Stimulated activated CD8-positive, alpha-beta memory T cell treated with anti-CD3 and anti-CD28 coated beads, Interleukin-7, amount 100 ng/mL, for 1 hour (primary cell): ENCODE measurements around the gene WWOX.

ENCODE experiments used
- DNase-seq, 2 donors: peaks; one replicate each; pipeline ENCODE4 v3.0.0-alpha.2; 2020; ENCODE audit warnings: low read depth in 2 of 2

WWOX gene

DNA sequence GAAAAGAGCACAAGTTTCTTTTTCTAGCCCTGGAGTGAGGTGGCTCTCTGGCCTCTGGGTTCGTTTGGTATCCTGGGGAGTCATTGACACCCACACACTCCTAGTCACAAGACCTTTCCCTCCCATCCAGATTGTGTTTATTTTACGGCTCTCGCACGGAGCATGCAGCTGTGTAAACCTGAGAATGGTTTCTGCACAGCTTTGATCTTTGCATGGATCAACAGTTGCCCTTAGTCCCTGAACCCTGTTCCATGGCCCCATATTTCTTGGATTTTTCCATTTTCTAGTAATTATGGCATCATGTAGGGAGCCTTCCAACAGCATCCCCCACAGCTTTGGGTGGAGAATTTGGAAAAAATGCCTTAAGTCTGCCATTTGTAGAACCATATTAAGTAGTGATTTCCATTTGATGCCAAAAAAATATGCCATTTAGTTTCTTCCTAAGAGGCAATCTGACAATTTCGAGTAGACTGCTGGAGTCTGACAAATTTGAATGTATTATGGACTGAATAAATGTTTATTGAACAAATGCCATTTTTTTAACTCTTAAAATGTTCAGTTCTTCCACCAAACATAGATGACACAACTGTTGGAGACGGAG is 197.7 kb downstream of the WWOX start:
- DNase-seq = no peak

DNA sequence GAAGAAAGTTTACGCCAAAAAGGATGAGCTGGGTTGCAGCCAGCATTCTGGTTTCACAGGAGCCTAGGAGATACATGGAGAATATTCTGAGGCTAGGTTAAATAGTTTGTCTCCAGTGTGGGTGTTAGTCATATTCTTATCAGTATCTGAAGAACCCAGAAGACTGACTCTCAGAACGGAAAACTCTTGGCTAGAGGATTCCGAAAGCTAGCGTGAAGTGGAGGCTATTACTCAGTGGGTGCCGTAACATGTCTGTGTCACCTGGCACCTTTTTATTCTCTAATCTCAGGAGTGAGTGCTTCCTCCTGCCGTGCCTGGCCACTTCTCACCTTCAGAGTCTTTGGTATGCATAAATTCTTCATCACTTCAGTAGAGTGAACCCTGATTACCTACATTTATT is 199.5 kb downstream of the WWOX start:
- no peak for DNase-seq

DNA sequence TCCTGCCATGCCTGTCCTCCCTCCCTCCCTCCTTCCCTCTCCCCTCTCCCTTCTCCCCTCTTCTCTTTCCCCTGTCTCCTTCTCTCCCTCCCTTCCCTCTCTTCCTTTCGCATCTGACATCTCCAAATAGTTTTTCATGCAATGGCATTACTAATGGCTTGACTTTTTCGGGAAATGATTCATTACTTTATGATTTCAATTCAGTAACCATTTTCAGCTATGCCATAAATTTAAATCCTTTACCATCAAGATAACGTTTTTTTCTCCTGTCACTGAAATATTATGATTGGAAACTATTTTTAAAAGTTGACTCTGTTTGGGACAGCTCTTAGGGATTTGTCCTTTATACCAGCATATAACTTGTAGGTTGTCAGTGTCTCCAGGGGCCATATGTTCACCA is 201.0 kb downstream of the WWOX start:
- no peak for DNase-seq

DNA sequence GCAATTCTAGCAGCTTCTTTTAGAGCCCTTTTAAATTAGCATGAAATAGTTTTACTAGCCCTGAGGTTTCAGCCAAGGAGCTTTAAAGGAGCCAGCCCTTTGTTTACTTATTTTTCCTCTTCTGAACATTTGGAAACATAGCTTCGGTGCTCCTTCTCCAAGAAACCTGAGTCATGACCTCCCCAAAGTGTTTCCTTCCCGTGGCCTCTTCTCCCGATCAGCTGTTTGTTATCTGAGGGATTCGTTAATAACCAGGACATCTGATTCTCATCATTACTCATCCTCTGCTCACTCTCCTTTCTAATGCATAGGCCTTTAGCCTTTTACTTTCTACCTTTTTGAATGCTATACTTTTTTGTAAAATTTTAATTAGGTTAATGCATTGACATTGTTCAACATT is 204.5 kb downstream of the WWOX start:
- DNase-seq = no peak

DNA sequence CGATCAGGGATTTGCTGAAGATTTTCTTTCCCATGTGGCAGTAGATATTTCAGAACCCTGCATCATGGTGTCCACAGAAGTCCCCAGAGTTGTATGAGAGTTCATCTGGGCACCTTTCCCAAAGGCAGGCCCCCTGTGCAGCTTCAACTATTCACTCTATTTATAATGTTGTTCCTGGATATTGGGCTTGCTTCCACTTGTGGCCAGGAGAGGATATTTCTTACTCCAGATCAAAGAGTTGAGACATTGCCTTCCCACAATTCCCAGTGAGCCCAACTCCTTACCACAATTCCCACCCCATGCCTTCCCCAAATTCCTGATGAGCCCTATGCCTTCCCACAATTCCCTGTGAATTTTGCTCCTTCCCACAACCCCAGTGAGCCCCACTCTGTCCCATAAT is 206.9 kb downstream of the WWOX start:
- DNase-seq = no peak

DNA sequence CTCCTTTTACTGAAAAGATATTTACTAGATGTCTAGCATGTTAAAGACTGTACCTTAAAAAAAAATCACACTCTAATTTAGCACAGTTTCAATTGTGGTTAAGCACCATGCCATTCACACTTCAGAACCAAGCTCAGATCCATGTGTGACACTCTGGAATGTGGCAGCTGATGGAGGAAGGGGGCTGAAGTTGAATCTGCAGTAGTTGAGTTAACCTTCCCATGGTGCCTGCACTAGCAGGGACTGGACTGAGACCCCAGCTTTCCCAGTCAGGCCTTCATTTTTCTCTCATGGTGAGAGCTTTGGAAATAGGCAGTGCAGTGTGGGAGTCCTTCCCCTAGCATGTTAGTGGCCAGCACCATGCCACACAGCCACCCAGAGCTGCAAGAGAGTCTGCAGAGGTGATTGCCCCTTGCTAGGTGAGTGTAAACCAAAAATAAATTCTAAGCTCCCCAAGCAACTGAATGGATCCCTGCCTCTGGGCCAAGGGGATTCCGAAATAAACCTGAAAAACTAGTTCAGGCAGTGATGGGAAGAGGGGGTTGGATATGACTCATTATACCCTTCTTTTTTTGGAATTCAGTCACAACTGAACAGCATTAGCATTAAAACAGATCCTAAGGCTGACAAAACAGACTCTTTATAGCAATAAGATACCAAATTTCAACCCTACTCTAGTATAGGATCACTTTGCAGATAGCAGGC is 208.5 kb downstream of the WWOX start:
- no peak for DNase-seq

DNA sequence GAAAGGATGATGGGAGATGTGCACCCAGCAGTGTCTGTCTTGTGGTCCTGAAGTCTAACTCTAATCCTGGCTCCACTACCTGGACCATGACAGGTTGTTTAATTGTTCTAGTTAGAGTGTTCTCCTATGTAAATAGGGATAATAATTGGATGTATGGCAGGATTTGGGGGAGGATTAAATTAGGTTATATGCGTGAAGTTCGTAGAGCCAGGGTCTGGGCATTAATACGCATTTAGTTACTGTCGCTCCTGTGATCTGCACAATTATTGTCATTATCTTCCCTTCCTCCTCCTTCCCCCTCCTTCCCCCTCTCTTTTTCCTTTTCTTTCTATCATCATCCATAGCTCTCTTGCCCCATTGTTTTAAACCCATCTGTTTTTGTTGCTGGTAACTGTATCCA is 210.3 kb downstream of the WWOX start:
- DNase-seq = no peak

DNA sequence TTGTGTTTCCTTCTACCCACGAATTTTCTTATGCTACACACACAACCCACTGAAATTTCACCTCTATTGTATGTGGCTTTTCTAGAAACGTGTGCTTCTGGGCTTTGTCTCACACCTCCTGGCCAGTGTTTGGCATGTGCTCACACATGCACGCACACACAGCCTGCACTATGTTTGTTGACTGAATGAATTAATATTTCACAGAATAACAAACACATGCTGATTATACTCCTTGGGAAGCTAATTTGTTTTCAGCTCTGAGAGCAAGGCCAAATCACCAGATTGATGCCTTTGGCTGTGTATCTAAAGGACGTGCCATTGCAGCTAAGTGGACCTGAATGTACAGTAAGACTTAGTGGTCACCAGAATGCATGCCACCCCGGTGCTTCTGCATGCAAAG is 210.7 kb downstream of the WWOX start:
- no peak for DNase-seq

DNA sequence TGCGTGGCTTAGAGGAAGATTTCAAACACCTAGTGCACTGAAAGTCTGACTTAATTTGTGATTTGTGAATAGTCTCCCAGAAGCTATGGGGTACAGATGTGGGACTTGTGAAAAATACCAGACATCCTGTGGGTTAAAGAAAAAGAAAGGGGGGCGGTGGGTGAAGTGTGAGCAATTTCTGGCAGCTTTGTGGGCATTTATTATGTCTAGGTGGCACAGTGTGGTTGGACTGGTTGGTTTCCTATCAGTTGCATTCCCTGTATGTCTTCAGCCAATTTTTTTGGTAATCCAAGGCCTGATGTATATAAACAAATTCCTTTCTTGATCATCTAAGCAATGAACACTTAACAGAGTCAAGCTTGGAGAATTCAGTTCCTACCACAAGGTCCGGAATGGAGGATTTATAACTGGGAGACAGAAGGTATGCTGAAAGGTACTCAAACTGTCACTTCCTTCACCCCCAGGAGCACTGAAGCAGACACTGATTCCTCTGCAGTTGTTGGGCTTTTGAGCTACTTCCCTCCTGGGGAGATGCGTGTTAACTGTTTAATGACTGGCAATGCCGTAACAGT is 211.6 kb downstream of the WWOX start:
- no peak for DNase-seq

DNA sequence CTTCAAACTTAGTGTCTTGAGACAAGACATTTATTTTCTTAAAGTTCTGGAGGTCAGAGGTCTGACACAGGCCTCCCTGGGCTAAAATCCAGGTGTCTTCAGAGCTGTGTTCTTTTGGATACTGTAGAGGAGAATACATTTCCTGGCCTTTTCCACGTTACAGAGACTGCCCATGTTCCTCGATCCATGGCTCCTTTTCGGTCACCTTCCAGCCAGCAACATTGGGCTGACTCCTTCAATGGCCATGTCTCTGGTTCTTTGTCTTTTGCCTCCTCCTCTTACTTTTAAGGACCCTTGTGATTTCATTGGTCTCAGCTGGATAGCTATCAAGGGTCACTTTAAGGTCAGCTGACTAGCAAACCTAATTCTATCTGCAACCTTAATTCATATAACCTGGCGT is 212.4 kb downstream of the WWOX start:
- no peak for DNase-seq

DNA sequence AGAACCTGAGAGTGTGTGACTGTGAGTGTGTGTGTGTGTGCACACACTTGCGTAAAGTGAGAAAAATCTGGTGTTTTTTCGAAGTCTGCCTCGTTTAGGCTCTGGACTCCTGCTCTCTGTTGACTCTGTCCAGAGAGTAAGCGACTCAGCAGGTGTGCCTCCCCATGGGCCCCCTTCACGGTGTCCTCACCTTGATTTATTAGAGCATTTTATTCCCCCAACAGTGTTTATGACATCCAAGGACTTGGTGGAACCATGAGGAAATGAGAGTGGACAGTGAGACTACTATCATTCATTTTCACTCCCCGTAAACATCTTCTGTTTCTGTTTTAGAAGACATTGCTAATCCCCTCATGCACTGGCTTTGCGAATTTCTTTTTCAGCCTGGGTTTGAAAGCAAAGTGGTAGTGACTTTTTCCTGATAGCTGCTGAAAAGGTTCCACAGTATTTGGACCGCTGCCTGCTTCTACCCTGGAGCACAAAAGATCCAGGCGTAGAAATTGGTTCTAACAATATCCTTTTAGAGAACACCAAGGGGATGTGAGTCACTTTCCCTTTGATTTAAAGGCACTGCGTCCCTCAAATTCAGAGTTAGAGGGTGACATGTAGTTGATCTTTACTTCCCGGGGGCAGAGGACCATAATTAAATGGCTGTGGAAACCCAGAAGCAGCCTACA is 218.2 kb downstream of the WWOX start:
- DNase-seq = no peak

DNA sequence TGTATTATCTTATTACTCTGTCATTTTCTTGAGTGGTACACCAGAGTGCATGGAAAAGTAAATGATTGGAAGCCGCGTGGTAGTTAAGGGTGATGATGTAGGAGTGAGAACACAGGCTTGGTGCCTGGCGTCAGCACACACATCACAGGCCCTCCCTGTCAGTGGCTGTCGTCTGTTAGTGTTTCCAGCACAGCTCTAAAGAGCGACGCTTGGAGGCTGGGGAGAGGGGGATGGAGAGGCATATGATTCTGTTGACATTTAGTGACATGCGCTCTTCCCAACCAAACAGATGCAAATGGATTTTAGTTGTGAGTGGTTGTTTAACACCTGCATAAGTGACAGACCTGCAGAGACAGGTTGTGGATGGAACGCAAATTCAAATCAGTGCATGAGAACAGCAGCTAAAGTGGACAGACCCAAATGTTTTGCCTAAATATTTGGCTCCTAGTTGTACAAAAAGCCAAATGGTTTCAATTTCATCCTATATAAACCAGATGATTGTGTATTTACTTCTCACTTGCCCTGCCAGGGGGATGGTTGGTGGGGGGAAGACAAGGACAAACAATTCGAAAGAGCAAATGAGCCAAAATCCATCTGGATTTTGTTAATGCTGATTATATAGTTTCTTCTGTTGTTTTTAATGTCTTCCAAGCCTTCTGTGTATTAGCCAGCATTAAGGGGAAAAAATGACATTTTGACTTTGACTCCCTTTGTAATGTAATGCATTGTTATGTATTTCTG is 222.3 kb downstream of the WWOX start:
- DNase-seq = no peak

DNA sequence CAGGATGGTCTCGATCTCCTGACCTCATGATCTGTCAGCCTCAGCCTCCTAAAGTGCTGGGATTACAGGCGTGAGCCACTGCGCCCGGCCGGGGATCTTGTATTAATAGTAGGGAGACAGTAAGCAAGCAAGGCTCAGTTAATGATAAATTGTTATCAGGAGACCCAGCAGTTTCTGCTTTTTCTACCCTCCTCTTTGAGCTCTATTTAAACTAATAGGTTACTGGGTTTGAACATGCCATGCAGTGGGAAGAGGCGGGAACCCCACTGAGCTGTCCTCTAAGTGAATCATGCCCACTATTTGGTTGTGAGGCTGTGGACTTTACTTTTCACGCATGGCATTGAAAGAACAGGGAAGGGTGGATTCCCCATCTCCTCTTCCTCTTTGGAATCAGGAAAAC is 223.9 kb downstream of the WWOX start:
- no peak for DNase-seq

DNA sequence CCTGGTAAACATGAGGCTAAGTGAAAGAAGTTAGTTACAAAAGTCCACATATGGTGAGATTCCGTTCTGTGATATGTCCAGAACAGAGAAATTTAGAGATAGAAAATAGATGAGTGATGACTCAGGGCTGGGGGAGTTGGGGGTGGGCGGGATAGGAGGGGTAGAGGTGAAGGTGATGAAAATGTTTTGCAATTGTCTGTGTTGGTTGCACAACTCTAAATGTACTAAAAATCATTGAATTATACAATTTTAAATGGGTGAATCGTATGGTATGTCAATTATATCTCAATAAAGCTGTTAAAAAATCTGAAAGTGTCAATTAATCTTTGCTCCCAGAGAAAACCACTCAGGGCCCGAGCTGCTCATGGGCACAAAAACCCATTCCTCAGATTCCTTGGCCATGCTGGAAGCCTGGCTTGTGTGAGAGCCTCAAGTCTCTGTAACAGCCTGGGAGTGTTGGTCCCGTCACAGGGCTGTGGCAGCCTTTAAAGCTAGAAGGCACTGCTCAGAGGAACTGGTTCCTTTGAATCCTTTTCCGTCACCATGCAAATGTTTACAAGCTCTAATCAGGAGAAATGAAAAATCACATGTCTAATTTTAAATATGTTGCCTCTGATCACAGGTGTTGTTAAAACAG is 225.3 kb downstream of the WWOX start:
- DNase-seq = no peak

DNA sequence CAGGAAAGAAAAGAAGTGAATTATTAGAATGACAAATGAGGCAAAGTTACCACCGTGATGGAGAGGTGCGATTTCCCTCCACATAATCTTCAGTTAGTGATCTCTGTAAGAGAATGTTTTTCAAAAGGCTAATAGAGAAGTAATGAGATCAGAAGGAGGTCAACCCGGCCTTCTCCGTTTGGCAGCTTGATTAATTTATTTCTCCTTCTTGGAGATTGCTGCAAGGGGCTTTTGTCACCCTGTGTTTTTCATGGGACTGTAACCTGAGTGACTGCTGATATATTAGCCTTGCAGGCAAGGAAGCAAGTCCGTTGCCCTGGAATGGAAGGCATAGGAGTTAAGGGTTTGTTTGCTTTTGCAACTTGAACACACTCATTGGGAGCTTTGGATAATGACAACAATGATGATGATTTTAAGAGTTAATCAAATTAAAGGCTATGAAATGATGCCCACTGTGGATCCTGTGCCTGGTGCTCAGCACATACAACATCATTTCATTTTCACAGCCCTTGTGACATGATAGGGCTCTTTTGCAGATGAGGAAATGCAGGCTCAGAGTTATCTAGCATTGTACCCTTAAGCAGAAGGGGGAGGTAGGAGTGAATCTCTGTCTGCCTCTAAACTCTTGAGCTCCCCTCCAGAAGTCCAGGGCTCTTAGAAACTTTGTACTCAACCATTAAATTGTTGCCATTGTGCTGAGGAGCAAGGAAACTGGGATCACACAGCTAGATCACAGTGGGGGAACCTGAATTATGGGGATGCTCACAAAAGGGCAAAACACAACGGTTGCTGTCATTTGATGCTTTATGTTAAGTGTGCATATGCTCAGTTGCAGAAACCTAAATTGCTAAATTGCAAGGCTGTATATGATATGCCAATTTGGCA is 226.3 kb downstream of the WWOX start:
- DNase-seq = no peak

DNA sequence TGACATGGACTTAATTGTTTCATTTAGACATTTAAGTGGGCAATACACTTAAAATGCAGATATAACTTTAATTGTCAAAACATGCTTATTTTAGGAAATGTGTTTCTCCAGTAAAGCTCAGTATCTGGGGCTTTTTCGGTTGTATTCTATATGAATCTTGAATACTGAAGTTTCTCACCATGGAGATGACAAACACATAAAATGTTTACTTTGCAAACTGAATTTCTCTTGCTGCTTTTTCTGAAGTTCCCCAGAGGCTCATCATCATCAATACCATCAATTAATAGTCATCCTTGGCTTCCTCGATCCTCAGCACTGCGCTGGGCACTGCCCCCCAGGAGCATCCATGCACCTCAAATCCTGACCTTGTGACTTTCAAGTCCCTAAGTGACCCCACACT is 227.3 kb downstream of the WWOX start:
- DNase-seq = no peak

DNA sequence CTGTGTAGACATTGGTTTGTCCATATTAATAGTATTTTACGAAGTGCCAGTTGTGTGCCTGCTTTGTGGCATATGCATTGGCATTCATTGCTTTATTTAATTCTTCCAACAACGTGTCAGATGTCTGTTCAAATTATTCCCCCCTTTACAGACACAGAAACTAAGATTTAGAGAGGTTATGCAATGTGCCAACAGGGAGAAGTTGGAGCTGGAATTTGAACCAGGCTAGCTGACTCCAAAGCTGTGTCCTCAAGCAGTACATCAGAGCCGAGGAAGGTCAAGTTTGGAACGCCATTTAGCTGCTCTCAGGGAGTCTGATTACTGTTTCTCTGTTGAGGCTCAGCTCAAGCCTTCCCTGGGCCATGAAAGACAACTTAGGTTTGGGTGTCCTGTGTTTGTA is 232.3 kb downstream of the WWOX start:
- no peak for DNase-seq

DNA sequence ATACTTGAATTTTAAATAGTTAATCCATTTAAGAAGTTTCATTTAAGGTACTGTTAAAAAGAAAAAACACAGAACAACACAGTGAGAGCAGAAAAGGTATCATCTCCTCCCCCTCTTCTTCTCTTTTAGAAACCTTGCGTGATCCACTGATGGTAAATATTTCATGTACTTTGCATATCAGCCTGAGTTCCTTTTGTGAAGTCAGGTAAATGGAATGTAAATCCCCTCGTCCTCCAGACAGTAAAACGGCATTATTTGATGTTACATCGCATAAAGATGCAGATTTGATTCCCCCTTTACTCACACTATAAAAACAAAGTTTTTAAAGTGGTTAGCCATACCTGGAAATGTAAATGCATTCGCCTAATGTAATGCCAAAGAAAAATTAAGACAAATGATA is 234.4 kb downstream of the WWOX start:
- no peak for DNase-seq

DNA sequence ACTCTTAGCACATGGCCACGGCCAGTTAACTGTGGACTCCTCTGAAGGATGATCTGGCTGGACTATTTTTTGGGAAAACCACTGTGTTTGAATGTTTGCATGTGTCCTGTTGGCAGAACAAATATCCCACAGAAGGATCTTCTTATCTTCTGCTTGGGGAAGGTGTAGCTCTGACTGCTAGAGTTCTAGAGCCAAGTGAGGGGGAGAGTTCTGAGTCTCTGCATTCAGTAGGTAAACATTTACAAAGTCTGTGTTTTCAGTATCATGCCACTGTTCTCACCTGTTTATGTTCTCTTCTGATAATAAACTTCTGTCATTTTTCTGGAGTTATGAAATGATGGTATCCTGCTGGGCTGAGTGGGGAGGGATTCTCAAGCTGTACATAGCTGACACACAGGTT is 241.1 kb downstream of the WWOX start:
- no peak for DNase-seq

DNA sequence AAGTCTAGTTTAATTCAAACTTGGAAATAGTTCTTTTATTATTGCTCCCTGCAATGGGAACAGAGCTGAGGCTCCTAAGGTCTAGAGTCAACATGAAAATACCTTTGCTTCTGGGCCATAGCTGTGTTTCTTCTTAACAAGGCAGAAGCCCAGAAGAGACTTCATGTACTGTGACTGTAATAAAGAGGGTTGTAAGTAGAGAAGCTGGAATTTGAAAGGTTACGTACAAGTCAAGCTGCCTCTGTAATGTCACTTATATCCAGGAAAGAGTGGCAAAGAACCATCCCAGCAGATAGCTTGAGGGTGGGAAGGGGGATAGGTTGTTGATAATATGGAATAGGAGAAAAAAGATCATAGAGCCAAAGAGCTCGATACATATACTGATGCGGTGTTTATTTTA is 248.6 kb downstream of the WWOX start:
- DNase-seq = no peak

DNA sequence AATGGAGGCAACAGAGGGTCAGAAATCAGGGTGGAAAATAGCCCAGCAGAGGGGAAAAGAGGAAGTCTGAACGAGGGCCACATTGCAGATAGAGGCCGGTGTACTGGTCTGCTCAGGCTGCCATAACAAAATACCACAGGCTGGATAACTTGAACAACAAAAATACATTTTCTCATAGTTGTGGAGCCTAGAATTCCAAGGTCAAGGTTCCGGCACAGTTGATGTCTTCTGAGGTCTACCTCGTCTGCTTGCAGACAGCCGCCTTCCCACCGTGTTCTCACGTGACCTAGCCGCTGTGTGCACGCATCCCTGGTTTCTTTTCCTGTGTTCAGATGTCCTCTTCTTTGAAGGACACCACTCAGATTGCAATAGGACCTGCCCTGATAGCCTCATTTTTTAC is 249.4 kb downstream of the WWOX start:
- DNase-seq = no peak
